B cell (primary cell): ENCODE data around the gene ARHGAP22. TPM values are rescaled to one million over a fixed set of nuclear protein-coding genes. Genes with fewer than 3 reads are reported as not detected.

ENCODE experiments used
- ATAC-seq: fragments of 200-7000 bp; cut with Tn5 transposase; one replicate; pipeline ENCODE4 v1.10.0; 2021; ENCODE audit warnings: low read depth, mild to moderate bottlenecking, moderate number of reproducible peaks, moderate library complexity
- CTCF ChIA-PET: fragments of 350-600 bp; sonication (Branson Sonifier 250); formaldehyde crosslinking; loops from one replicate; lab custom pipeline; 2021; ENCODE audit warnings: antibody characterized with exemption, inconsistent platforms; lab: Charles Lee
- POLR2A ChIA-PET: fragments of 350-600 bp; sonication (Branson Sonifier 250); formaldehyde crosslinking; loops from one replicate; lab custom pipeline; 2021; ENCODE audit warnings: antibody characterized with exemption; lab: Charles Lee
- DNase-seq: peaks from one replicate; pipeline ENCODE4 v3.0.0; 2013
- H2AFZ ChIP-seq: 2 replicates; pipeline ENCODE4 v1.6.1; 2012; ENCODE audit warnings: mild to moderate bottlenecking, low read depth, low read length; ENCODE audit not compliant: insufficient read depth, poor library complexity, severe bottlenecking
- H3K27ac ChIP-seq, 2 donors: 1 replicate in 1 of 2; 2 replicates in 1 of 2; pipeline ENCODE4 v1.5.1; 2012 to 2013; ENCODE audit warnings: low read length in 2 of 2, mild to moderate bottlenecking in 2 of 2, moderate library complexity in 1 of 2
- H3K27me3 ChIP-seq, 4 experiments: fragments of 200-600 bp in 1 of 4; sonication (generic) in 1 of 4; replicated peaks in 1 of 4; 1 replicate in 2 of 4; 2 replicates in 2 of 4; pipeline versions ENCODE4 v1.6.1 to v1.7.0; 2013 to 2016; ENCODE audit warnings: low read length in 3 of 4, mild to moderate bottlenecking in 2 of 4, mixed read lengths in 1 of 4, moderate library complexity in 1 of 4; ENCODE audit not compliant: insufficient read depth in 4 of 4, control insufficient read depth in 3 of 4; ENCODE audit errors: control extremely low read depth in 1 of 4
- H3K36me3 ChIP-seq, 2 experiments: replicated peaks in 1 of 2; 1 replicate in 1 of 2; 2 replicates in 1 of 2; pipeline versions ENCODE4 v1.6.1 to v1.7.1; 2013; ENCODE audit warnings: low read length in 1 of 2; ENCODE audit not compliant: insufficient read depth in 2 of 2, control insufficient read depth in 1 of 2; ENCODE audit errors: control extremely low read depth in 1 of 2, extremely low read depth in 1 of 2
- H3K4me1 ChIP-seq, 2 donors: fragments of 200-600 bp in 1 of 2; sonication (generic) in 1 of 2; 1 replicate in 1 of 2; 2 replicates in 1 of 2; pipeline versions ENCODE4 v1.5.1 to v1.6.1; 2013 to 2017; ENCODE audit warnings: low read length in 2 of 2; ENCODE audit not compliant: control insufficient read depth in 2 of 2, insufficient read depth in 2 of 2
- H3K4me2 ChIP-seq: replicated peaks from 2 replicates; pipeline ENCODE3; 2012; ENCODE audit warnings: mild to moderate bottlenecking, low read depth, low read length; ENCODE audit not compliant: poor library complexity, severe bottlenecking
- H3K4me3 ChIP-seq, 5 experiments: fragments of 200-600 bp in 1 of 5; sonication (generic) in 1 of 5; 1 replicate in 3 of 5; 2 replicates in 2 of 5; pipeline versions ENCODE4 v1.5.1 to v1.7.0; 2011 to 2016; ENCODE audit warnings: low read length in 4 of 5, mild to moderate bottlenecking in 4 of 5, low read depth in 2 of 5, control low read depth in 1 of 5, moderate library complexity in 1 of 5; ENCODE audit not compliant: insufficient read depth in 1 of 5; ENCODE audit errors: control extremely low read depth in 1 of 5, extremely low read depth in 1 of 5
- H3K79me2 ChIP-seq: fragments of 200-600 bp; sonication (generic); one replicate; pipeline ENCODE4 v1.6.0; 2016; ENCODE audit warnings: low read length; ENCODE audit not compliant: control insufficient read depth, insufficient read depth
- H3K9ac ChIP-seq: fragments of 200-600 bp; sonication (generic); 2 replicates; pipeline ENCODE4 v1.6.1; 2017; ENCODE audit warnings: mild to moderate bottlenecking, low read length, moderate library complexity
- H3K9me3 ChIP-seq, 3 donors: one replicate each; pipeline versions ENCODE4 v1.6.1 to v1.7.1; 2013; ENCODE audit warnings: low read length in 2 of 3; ENCODE audit not compliant: control insufficient read depth in 2 of 3, insufficient read depth in 1 of 3; ENCODE audit errors: control extremely low read depth in 1 of 3
- H4K20me1 ChIP-seq: 2 replicates; pipeline ENCODE4 v1.6.0; 2012; ENCODE audit warnings: mild to moderate bottlenecking, low read length; ENCODE audit not compliant: insufficient read depth, control insufficient read depth, poor library complexity, severe bottlenecking
- H3K27ac Mint-ChIP-seq: one replicate; pipeline ENCODE4 v1.8.0; 2021; ENCODE audit warnings: mixed read lengths
- H3K27me3 Mint-ChIP-seq: one replicate; pipeline ENCODE4 v1.8.0; 2021; ENCODE audit warnings: mixed read lengths
- H3K4me1 Mint-ChIP-seq: one replicate; pipeline ENCODE4 v1.8.0; 2021; ENCODE audit warnings: mixed read lengths
- H3K4me3 Mint-ChIP-seq: one replicate; pipeline ENCODE4 v1.8.0; 2021; ENCODE audit warnings: mixed read lengths
- H3K9me3 Mint-ChIP-seq: one replicate; pipeline ENCODE4 v1.8.0; 2022; ENCODE audit warnings: mixed read lengths; ENCODE audit not compliant: insufficient read depth
- EZH2 ChIP-seq: IDR thresholded peaks from 2 replicates; pipeline ENCODE4 v1.6.1; 2012; ENCODE audit warnings: borderline replicate concordance, low read depth, mild to moderate bottlenecking, moderate library complexity, low read length; ENCODE audit not compliant: insufficient read depth, poor library complexity, severe bottlenecking
- WGBS: methylation state at CpG from one replicate; pipeline ENCODE4 v1.1.5; 2013; ENCODE audit warnings: missing lambda C conversion rate; ENCODE audit not compliant: insufficient coverage; 5-methylcytosine and 5-hydroxymethylcytosine counted together
- intact Hi-C: fragments of 100-400 bp; cut with micrococcal nuclease; formaldehyde crosslinking; loops from one replicate; pipeline ENCODE4 v1.10.0; 2022
- polyA plus RNA-seq: library from polyadenylated mRNA; depleted of rRNA; stranded (reverse); fragments of >200 nt; gene quantifications from 2 replicates; pipeline ENCODE4 v1.2.3, GENCODE V29; 2012
- total RNA-seq, 2 donors: library from RNA; stranded (reverse); fragments of 120-200 nt in 1 of 2; gene quantifications; 1 replicate in 1 of 2; 2 replicates in 1 of 2; pipeline versions ENCODE4 v1.2.3 to v1.2.4, GENCODE V29; 2013 to 2022
- TF ChIP-seq, protein P1 (sequence below): fragments of 200-600 bp; IDR thresholded peaks from one replicate; pipeline ENCODE4 v1.8.0; 2022; ENCODE audit warnings: antibody characterized with exemption, mild to moderate bottlenecking

ARHGAP22 gene
- total and polyA plus RNA-seq, 2 donors (not counting 1 experiment from before 2014, with no cell fraction given), result 1.9 to 2.0 TPM

DNA sequence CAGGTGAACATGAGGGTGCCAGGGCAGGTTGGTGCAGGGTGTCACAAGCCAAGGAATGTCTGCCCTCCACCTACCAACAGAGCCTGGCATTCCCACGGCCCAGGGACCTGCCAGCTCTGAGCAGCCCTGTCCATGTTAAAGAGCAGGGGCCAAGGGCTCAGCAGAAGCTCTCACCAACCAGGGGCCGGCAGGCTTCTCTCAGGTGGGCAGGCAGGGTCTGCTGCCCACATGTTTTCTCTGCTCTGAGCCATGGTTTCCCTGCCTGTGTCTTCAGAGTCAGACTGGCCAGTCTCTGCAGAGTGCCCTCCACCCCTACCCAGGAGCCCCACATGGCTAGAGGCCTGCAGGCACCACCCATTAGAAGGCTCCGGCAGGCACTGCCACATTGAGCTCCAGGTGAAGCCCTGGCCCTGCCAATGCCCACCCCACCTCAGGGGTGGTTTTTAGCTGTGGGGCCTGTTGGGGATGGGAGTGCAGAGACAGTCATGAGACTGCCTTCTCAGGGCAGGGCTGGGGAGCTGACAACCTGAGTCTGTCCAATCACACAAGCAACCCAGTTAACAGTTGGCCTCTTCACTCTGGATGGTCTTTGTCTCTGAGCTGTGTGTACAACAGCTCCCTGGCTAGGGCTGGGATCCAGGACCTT lies 135.9 kb downstream of the ARHGAP22 start:
- intact Hi-C loops, result no loop called here
- no peaks in the 10 kb centered on the region for H3K4me1 ChIP-seq
- no peak for DNase-seq

DNA sequence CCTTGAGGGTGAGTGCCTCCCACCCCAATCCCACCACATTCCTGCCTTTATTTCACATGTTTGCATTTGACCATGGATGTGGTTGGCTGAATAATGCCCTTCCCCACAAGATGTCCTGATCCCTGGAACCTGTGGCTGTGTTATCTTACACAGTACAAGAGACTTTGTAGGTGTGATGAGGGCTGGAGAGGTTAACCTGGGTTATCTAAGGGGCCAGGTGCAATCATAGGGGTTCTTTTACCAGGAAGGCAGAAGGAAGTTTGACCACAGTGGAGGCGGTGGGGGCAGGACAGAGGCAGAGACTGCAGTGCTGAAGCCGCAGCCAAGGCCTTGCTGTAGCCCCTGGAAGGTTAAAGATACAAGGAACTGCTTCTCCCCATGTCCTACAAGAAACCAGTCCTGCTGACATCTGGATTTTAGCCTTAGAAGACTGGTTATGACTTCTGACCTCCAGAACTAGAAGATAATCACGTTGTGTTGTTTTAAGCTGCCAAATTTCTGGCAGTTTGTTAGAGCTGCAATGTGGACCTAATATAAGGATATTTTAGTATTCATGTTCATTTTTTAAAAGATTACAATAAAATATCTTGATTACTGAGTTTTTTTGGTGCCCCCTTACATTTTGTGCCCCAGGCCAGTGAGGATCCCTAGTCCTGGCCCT lies 136.6 kb downstream of the ARHGAP22 start:
- ATAC-seq (no peak), DNase-seq (no peak)
- no peaks in the 10 kb centered on the region for H3K9me3 Mint-ChIP-seq
- H3K27ac ChIP-seq, result no peak overlapping the region
- H3K79me2 ChIP-seq, result no peaks in the 10 kb centered on the region
- ChIA-PET POLR2A (no interaction called here), CTCF (interaction anchor here (0.5 kb wide), 1 partner anchor 22 kb away, joined by 4 read pairs; no protein-coding TSS in a partner anchor)
- TF ChIP-seq, protein P1, sequence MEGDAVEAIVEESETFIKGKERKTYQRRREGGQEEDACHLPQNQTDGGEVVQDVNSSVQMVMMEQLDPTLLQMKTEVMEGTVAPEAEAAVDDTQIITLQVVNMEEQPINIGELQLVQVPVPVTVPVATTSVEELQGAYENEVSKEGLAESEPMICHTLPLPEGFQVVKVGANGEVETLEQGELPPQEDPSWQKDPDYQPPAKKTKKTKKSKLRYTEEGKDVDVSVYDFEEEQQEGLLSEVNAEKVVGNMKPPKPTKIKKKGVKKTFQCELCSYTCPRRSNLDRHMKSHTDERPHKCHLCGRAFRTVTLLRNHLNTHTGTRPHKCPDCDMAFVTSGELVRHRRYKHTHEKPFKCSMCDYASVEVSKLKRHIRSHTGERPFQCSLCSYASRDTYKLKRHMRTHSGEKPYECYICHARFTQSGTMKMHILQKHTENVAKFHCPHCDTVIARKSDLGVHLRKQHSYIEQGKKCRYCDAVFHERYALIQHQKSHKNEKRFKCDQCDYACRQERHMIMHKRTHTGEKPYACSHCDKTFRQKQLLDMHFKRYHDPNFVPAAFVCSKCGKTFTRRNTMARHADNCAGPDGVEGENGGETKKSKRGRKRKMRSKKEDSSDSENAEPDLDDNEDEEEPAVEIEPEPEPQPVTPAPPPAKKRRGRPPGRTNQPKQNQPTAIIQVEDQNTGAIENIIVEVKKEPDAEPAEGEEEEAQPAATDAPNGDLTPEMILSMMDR, result no peak
- no peak for TF ChIP-seq EZH2
- 61% methylated on average over 2 of the region's 3 CpGs for WGBS
- H3K9me3 ChIP-seq, result no peaks in the 10 kb centered on the region
- H3K9ac ChIP-seq, result no peak overlapping the region
- intact Hi-C loops, result no loop called here
- H3K4me3 Mint-ChIP-seq, result no peak overlapping the region
- no peak overlapping the region for H3K4me2 ChIP-seq
- no peaks in the 10 kb centered on the region for H4K20me1 ChIP-seq
- no peak overlapping the region for H3K27ac Mint-ChIP-seq
- H3K4me1 ChIP-seq, result no peaks in the 10 kb centered on the region
- no peaks in the 10 kb centered on the region for H3K27me3 ChIP-seq
- H3K27me3 Mint-ChIP-seq, result no peaks in the 10 kb centered on the region
- no peaks in the 10 kb centered on the region for H3K4me1 Mint-ChIP-seq
- no peaks in the 10 kb centered on the region for H3K36me3 ChIP-seq
- H3K4me3 ChIP-seq, result no peak overlapping the region
- H2AFZ ChIP-seq, result no peak overlapping the region

More for the DNA sequence above, 135.9 kb downstream of the ARHGAP22 start:
- ChIA-PET CTCF (no interaction called here), POLR2A (no interaction called here)
- H3K9ac ChIP-seq, result no peak overlapping the region
- ATAC-seq, result no peak
- H3K9me3 ChIP-seq, result no peaks in the 10 kb centered on the region
- no peak overlapping the region for H3K4me3 ChIP-seq
- H3K4me2 ChIP-seq, result no peak overlapping the region
- H2AFZ ChIP-seq, result no peak overlapping the region
- H3K27ac ChIP-seq, result no peak overlapping the region
- H4K20me1 ChIP-seq, result no peaks in the 10 kb centered on the region
- 82% methylated on average over 2 of the region's 3 CpGs for WGBS
- no peaks in the 10 kb centered on the region for H3K79me2 ChIP-seq
- Mint-ChIP-seq H3K9me3 (no peaks in the 10 kb centered on the region), H3K27me3 (no peaks in the 10 kb centered on the region), H3K4me1 (no peaks in the 10 kb centered on the region), H3K27ac (no peak overlapping the region), H3K4me3 (no peak overlapping the region)
- no peak for TF ChIP-seq EZH2
- TF ChIP-seq, protein P1, result no peak
- H3K36me3 ChIP-seq, result no peaks in the 10 kb centered on the region
- H3K27me3 ChIP-seq, result no peaks in the 10 kb centered on the region
